Thoracic aorta (tissue), 2 donors: ENCODE data around the gene JAM3. TPM values are rescaled to one million over a fixed set of nuclear protein-coding genes. Genes with fewer than 3 reads are reported as not detected.

Experiments used
- ATAC-seq: fragments of 150-250 bp; one replicate; pipeline ENCODE4 v1.8.0; 2017; ENCODE audit warnings: low read depth; ENCODE audit not compliant: insufficient number of reproducible peaks, low FRiP score
- DNase-seq: peaks from one replicate; pipeline ENCODE4 v3.0.0-alpha.2; 2020; ENCODE audit warnings: low spot score
- H3K27ac ChIP-seq, 2 donors: fragments of 200-600 bp; sonication (generic); 1 replicate in 1 of 2; 2 replicates in 1 of 2; pipeline ENCODE4 v1.5.1; 2016; ENCODE audit warnings: mild to moderate bottlenecking in 2 of 2, moderate library complexity in 2 of 2
- H3K27me3 ChIP-seq: fragments of 200-600 bp; sonication (generic); replicated peaks from 2 replicates; pipeline ENCODE4 v1.6.0; 2016; ENCODE audit warnings: mild to moderate bottlenecking; ENCODE audit not compliant: insufficient read depth
- H3K36me3 ChIP-seq: fragments of 200-600 bp; sonication (generic); one replicate; pipeline ENCODE4 v1.5.1; 2016
- H3K4me1 ChIP-seq, 2 donors: fragments of 200-600 bp; sonication (generic); 1 replicate in 1 of 2; 2 replicates in 1 of 2; pipeline versions ENCODE4 v1.5.1 to v1.6.0; 2016; ENCODE audit warnings: low read depth in 2 of 2, mild to moderate bottlenecking in 1 of 2; ENCODE audit not compliant: control insufficient read depth in 1 of 2
- H3K4me3 ChIP-seq: fragments of 200-600 bp; sonication (generic); 2 replicates; pipeline ENCODE4 v1.5.1; 2016; ENCODE audit warnings: mild to moderate bottlenecking
- H3K9me3 ChIP-seq: fragments of 200-600 bp; sonication (generic); 2 replicates; pipeline ENCODE4 v1.5.1; 2016
- total RNA-seq, 2 donors: library from RNA; depleted of rRNA; stranded (reverse); fragments of >200 nt; gene quantifications; one replicate each; pipeline versions ENCODE4 v1.1.0 to v1.2.3, GENCODE V29; 2016
- TF ChIP-seq, protein P1 (sequence below): fragments of 200-600 bp; sonication (generic); IDR thresholded peaks from one replicate; pipeline ENCODE4 v1.5.1; 2019; ENCODE audit warnings: antibody characterized with exemption

JAM3 gene
- total RNA-seq, 2 donors from 2014 or later: 83.7 to 110 TPM

- no peak for ATAC-seq
- Histone ChIP-seq H3K27me3 (no peaks in the 10 kb centered on the region), H3K9me3 (no peaks in the 10 kb centered on the region), H3K27ac (no peak overlapping the region), H3K36me3 (peaks cover 31% of the 10 kb centered on the region), H3K4me3 (no peak overlapping the region), H3K4me1 (peaks cover 0 to 6% of the 10 kb centered on the region in 2 donors)
- no peak for DNase-seq
- TF ChIP-seq, protein P1, sequence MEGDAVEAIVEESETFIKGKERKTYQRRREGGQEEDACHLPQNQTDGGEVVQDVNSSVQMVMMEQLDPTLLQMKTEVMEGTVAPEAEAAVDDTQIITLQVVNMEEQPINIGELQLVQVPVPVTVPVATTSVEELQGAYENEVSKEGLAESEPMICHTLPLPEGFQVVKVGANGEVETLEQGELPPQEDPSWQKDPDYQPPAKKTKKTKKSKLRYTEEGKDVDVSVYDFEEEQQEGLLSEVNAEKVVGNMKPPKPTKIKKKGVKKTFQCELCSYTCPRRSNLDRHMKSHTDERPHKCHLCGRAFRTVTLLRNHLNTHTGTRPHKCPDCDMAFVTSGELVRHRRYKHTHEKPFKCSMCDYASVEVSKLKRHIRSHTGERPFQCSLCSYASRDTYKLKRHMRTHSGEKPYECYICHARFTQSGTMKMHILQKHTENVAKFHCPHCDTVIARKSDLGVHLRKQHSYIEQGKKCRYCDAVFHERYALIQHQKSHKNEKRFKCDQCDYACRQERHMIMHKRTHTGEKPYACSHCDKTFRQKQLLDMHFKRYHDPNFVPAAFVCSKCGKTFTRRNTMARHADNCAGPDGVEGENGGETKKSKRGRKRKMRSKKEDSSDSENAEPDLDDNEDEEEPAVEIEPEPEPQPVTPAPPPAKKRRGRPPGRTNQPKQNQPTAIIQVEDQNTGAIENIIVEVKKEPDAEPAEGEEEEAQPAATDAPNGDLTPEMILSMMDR: no peak
These were observed 85.6 kb downstream of the JAM3 start for GRCh38 chr11:134154441-134154840.

- Histone ChIP-seq H3K9me3 (no peaks in the 10 kb centered on the region), H3K4me3 (no peak overlapping the region), H3K27ac (no peak overlapping the region), H3K36me3 (peaks cover 29% of the 10 kb centered on the region), H3K4me1 (peaks cover 0 to 6% of the 10 kb centered on the region in 2 donors), H3K27me3 (no peaks in the 10 kb centered on the region)
- DNase-seq (no peak), ATAC-seq (no peak)
- TF ChIP-seq, protein P1: no peak
These were observed 86.6 kb downstream of the JAM3 start for GRCh38 chr11:134155456-134155855.

GRCh38 chr11:134155946-134156865, 87.3 kb downstream of the JAM3 start:
- Histone ChIP-seq H3K9me3 (no peaks in the 10 kb centered on the region), H3K27me3 (no peaks in the 10 kb centered on the region), H3K27ac (no peak overlapping the region), H3K4me3 (no peak overlapping the region), H3K36me3 (peaks cover 29% of the 10 kb centered on the region), H3K4me1 (peaks cover 0 to 1% of the 10 kb centered on the region in 2 donors)
- DNase-seq: no peak
- no peak for ATAC-seq
- TF ChIP-seq, protein P1: no peak

DNA sequence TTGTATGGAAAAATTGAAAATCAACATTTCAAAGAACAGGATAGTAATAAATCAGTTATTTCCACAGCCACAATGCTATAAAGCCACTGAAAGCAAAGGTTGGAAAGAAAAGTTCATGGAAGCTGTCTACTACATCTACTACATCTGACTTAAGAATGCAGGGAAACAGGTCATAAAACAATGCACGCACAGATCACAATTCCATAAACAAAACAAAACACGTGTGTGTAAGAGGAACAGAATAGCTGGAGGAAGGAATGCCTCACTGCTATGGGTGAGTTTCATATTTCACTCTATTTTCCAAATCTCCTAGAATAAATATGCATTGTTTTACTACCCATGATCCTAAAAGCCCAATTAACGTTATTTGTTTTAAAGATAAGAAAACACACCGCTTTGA, 88.6 kb downstream of the JAM3 start:
- DNase-seq (no peak), ATAC-seq (no peak)
- Histone ChIP-seq H3K4me1 (no peaks in the 10 kb centered on the region), H3K4me3 (no peak overlapping the region), H3K27me3 (no peaks in the 10 kb centered on the region), H3K36me3 (peaks cover 26% of the 10 kb centered on the region), H3K9me3 (no peaks in the 10 kb centered on the region), H3K27ac (no peak overlapping the region)
- TF ChIP-seq, protein P1: no peak

GRCh38 chr11:134158023-134158422, 89.2 kb downstream of the JAM3 start:
- ATAC-seq (no peak), DNase-seq (no peak)
- Histone ChIP-seq H3K4me3 (no peak overlapping the region), H3K4me1 (no peaks in the 10 kb centered on the region), H3K36me3 (peaks cover 21% of the 10 kb centered on the region), H3K9me3 (no peaks in the 10 kb centered on the region), H3K27ac (no peak overlapping the region), H3K27me3 (no peaks in the 10 kb centered on the region)
- TF ChIP-seq, protein P1: no peak
